ENCODE data around the gene PARD3.
"Not testable (repeated sequence)": the region's sequence is repeated elsewhere in the genome, so short reads cannot be mapped to it uniquely, and the experiment has no call there.

The PARD3 gene

GRCh38 chr10:34377833-34378232 is 437.3 kb downstream of the PARD3 start:
- Mint-ChIP-seq H3K36me3 (ENCODE audit: insufficient read depth) (no peaks in the 10 kb centered on the region), H3K4me3 (no peak overlapping the region), H3K27ac (no peak overlapping the region), H3K9me3 (peaks cover 0 to 2% of the 10 kb centered on the region in 2 donors), H3K27me3 (no peaks in the 10 kb centered on the region), H3K4me1 (ENCODE audit: low read depth in 2 of 2) (no peaks in the 10 kb centered on the region)
- DNase-seq, result no peak
- ATAC-seq (replicated peaks), result no peak

GRCh38 chr10:34374356-34375045 is 440.6 kb downstream of the PARD3 start:
- H3K4me3 Mint-ChIP-seq, result no peak overlapping the region
- peaks cover 0 to 2% of the 10 kb centered on the region in 2 donors for H3K9me3 Mint-ChIP-seq
- ATAC-seq (replicated peaks) (no peak), DNase-seq (no peak)
- no peaks in the 10 kb centered on the region for H3K4me1 Mint-ChIP-seq (ENCODE audit: low read depth in 2 of 2)
- no peaks in the 10 kb centered on the region for H3K36me3 Mint-ChIP-seq (ENCODE audit: insufficient read depth)
- H3K27me3 Mint-ChIP-seq, result no peaks in the 10 kb centered on the region
- H3K27ac Mint-ChIP-seq, result no peak overlapping the region

GRCh38 chr10:34373211-34373610 is 441.9 kb downstream of the PARD3 start:
- Mint-ChIP-seq H3K9me3 (peaks cover under 1 to 2% of the 10 kb centered on the region in 2 donors), H3K27me3 (no peaks in the 10 kb centered on the region), H3K27ac (no peak overlapping the region), H3K4me1 (ENCODE audit: low read depth in 2 of 2) (no peaks in the 10 kb centered on the region), H3K36me3 (ENCODE audit: insufficient read depth) (no peaks in the 10 kb centered on the region), H3K4me3 (no peak overlapping the region)
- ATAC-seq (replicated peaks) (no peak), DNase-seq (no peak)

- H3K4me1 Mint-ChIP-seq (ENCODE audit: low read depth in 2 of 2), result no peaks in the 10 kb centered on the region
- no peak overlapping the region for H3K27ac Mint-ChIP-seq
- H3K9me3 Mint-ChIP-seq, result peaks cover 2 to 6% of the 10 kb centered on the region in 2 donors
- no peaks in the 10 kb centered on the region for H3K36me3 Mint-ChIP-seq (ENCODE audit: insufficient read depth)
- ATAC-seq (replicated peaks) (no peak), DNase-seq (no peak)
- H3K27me3 Mint-ChIP-seq, result no peaks in the 10 kb centered on the region
- no peak overlapping the region for H3K4me3 Mint-ChIP-seq
Measured at GRCh38 chr10:34372509-34372908, 442.6 kb downstream of the PARD3 start.

- DNase-seq, result no peak
- Mint-ChIP-seq H3K27ac (no peak overlapping the region), H3K4me1 (ENCODE audit: low read depth in 2 of 2) (no peaks in the 10 kb centered on the region), H3K9me3 (peaks cover 0 to 6% of the 10 kb centered on the region in 2 donors), H3K27me3 (no peaks in the 10 kb centered on the region), H3K36me3 (ENCODE audit: insufficient read depth) (no peaks in the 10 kb centered on the region), H3K4me3 (no peak overlapping the region)
- no peak for ATAC-seq (replicated peaks)
Measured at GRCh38 chr10:34370126-34370525, 445.0 kb downstream of the PARD3 start.

GRCh38 chr10:34369120-34369519 is 446.0 kb downstream of the PARD3 start:
- Mint-ChIP-seq H3K36me3 (ENCODE audit: insufficient read depth) (no peaks in the 10 kb centered on the region), H3K4me1 (ENCODE audit: low read depth in 2 of 2) (no peaks in the 10 kb centered on the region), H3K9me3 (peaks cover 0 to 6% of the 10 kb centered on the region in 2 donors), H3K27ac (no peak overlapping the region), H3K27me3 (no peaks in the 10 kb centered on the region), H3K4me3 (no peak overlapping the region)
- ATAC-seq (replicated peaks), result no peak
- no peak for DNase-seq

GRCh38 chr10:34364253-34365037 is 450.7 kb downstream of the PARD3 start:
- Mint-ChIP-seq H3K27me3 (no peaks in the 10 kb centered on the region), H3K4me1 (ENCODE audit: low read depth in 2 of 2) (no peaks in the 10 kb centered on the region), H3K27ac (no peak overlapping the region), H3K4me3 (no peak overlapping the region), H3K9me3 (peaks cover 0 to 6% of the 10 kb centered on the region in 2 donors), H3K36me3 (ENCODE audit: insufficient read depth) (no peaks in the 10 kb centered on the region)
- DNase-seq (no peak), ATAC-seq (replicated peaks) (no peak)

- no peaks in the 10 kb centered on the region for H3K36me3 Mint-ChIP-seq (ENCODE audit: insufficient read depth)
- no peaks in the 10 kb centered on the region for H3K4me1 Mint-ChIP-seq (ENCODE audit: low read depth in 2 of 2)
- ATAC-seq (replicated peaks) (no peak), DNase-seq (no peak)
- no peaks in the 10 kb centered on the region for H3K9me3 Mint-ChIP-seq
- no peak overlapping the region for H3K27ac Mint-ChIP-seq
- no peak overlapping the region for H3K4me3 Mint-ChIP-seq
- H3K27me3 Mint-ChIP-seq, result no peaks in the 10 kb centered on the region
Measured at GRCh38 chr10:34360984-34361383, 454.1 kb downstream of the PARD3 start.

GRCh38 chr10:34359435-34359813 is 455.7 kb downstream of the PARD3 start:
- Mint-ChIP-seq H3K9me3 (peaks cover 0 to 5% of the 10 kb centered on the region in 2 donors), H3K27me3 (no peaks in the 10 kb centered on the region), H3K27ac (no peak overlapping the region), H3K4me1 (ENCODE audit: low read depth in 2 of 2) (no peaks in the 10 kb centered on the region), H3K4me3 (no peak overlapping the region), H3K36me3 (ENCODE audit: insufficient read depth) (no peaks in the 10 kb centered on the region)
- no peak for DNase-seq
- ATAC-seq (replicated peaks), result no peak

GRCh38 chr10:34358729-34359434 is 456.2 kb downstream of the PARD3 start:
- Mint-ChIP-seq H3K4me1 (ENCODE audit: low read depth in 2 of 2) (no peaks in the 10 kb centered on the region), H3K27ac (no peak overlapping the region), H3K27me3 (no peaks in the 10 kb centered on the region), H3K36me3 (ENCODE audit: insufficient read depth) (no peaks in the 10 kb centered on the region), H3K9me3 (peaks cover 0 to 6% of the 10 kb centered on the region in 2 donors), H3K4me3 (no peak overlapping the region)
- ATAC-seq (replicated peaks), result no peak
- no peak for DNase-seq

- no peaks in the 10 kb centered on the region for H3K36me3 Mint-ChIP-seq (ENCODE audit: insufficient read depth)
- no peak for DNase-seq
- H3K9me3 Mint-ChIP-seq, result peaks cover 0 to 6% of the 10 kb centered on the region in 2 donors
Measured at GRCh38 chr10:34356463-34356862, 458.6 kb downstream of the PARD3 start.

GRCh38 chr10:34353530-34353929 is 461.6 kb downstream of the PARD3 start:
- DNase-seq; H3K27me3 Mint-ChIP-seq; H3K9me3 Mint-ChIP-seq; H3K27ac Mint-ChIP-seq; H3K4me1 Mint-ChIP-seq (ENCODE audit: low read depth in 2 of 2); ATAC-seq (replicated peaks); H3K36me3 Mint-ChIP-seq (ENCODE audit: insufficient read depth); H3K4me3 Mint-ChIP-seq: not testable (repeated sequence)

More at GRCh38 chr10:34356463-34356862, 458.6 kb downstream of the PARD3 start:
- Mint-ChIP-seq H3K27me3 (no peaks in the 10 kb centered on the region), H3K4me3 (no peak overlapping the region), H3K27ac (no peak overlapping the region), H3K4me1 (ENCODE audit: low read depth in 2 of 2) (no peaks in the 10 kb centered on the region)
- ATAC-seq (replicated peaks), result no peak

- H3K4me1 Mint-ChIP-seq (ENCODE audit: low read depth in 2 of 2); DNase-seq; H3K9me3 Mint-ChIP-seq; ATAC-seq (replicated peaks); H3K27ac Mint-ChIP-seq; H3K4me3 Mint-ChIP-seq; H3K36me3 Mint-ChIP-seq (ENCODE audit: insufficient read depth); H3K27me3 Mint-ChIP-seq: not testable (repeated sequence)
Measured at GRCh38 chr10:34352599-34353204, 462.4 kb downstream of the PARD3 start.

Measured in effector memory CD8-positive, alpha-beta T cell (primary cell).